GF-D8 (cell line): ENCODE data around the gene RCSD1.
"Not testable (repeated sequence)": the region's sequence is repeated elsewhere in the genome, so short reads cannot be mapped to it uniquely, and the experiment has no call there.

Experiments
- DNase-seq: peaks from one replicate; lab custom pipeline; 2025; lab: John Stamatoyannopoulos, UW

The RCSD1 gene, protein sequence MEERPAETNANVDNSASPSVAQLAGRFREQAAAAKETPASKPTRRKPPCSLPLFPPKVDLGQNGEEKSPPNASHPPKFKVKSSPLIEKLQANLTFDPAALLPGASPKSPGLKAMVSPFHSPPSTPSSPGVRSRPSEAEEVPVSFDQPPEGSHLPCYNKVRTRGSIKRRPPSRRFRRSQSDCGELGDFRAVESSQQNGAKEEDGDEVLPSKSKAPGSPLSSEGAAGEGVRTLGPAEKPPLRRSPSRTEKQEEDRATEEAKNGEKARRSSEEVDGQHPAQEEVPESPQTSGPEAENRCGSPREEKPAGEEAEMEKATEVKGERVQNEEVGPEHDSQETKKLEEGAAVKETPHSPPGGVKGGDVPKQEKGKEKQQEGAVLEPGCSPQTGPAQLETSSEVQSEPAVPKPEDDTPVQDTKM

DNA sequence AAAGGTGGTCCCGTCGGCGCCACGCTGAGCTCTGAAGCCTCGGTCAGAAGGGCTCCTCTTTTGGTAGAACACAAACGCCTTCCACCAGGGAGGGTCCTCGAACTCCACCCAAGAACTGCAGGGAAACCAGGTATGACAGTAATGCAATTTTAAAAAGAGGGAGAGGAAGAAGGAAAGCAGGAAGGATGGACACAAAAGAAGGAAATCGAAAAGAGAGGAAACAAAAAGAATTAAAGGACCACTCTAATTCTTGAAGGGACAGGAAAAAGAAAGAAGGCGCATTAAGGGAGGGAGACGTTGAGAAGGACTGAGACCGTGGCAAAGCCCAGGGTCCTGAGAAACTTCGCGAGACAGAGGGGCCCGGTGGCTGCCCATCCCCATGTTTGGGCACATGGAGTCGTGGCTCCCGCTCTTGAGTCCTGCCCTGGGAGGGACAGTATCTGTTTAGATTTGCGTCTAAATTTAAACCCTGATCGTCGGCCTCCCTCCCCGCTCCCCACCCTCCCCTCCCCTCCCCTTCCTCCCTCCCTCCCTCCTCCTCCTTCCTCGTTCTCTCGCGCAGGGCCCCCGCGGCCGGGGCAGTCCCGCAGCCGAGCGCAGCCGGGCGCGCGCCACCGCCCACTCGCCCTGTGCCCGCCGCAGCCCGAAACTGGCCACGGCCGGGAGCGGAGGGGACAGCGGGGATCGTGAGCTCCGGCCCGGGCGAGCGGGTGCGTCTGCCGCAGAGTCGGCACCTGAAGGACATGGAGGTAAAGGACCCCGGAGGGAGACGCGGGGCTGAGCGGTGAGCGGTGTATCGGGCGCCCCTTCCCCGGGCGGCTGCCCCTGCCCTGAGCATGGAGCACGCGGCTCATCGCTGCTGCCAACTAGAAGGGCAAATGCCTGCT, at the start of gene RCSD1:
Gene RCSD1 (plus strand): TSS at position 552 of the 887 bp plus-strand sequence. CDS start 192 bp downstream, at position 744.
- DNase-seq, result peak; percentile 49

- no peak for DNase-seq
Observed at GRCh38 chr1:167582064-167582463, 48.0 kb upstream of the RCSD1 start.

GRCh38 chr1:167582722-167583121, 47.3 kb upstream of the RCSD1 start:
- DNase-seq, result no peak

- DNase-seq, result no peak
Observed at GRCh38 chr1:167584581-167584980, 45.5 kb upstream of the RCSD1 start.

DNA sequence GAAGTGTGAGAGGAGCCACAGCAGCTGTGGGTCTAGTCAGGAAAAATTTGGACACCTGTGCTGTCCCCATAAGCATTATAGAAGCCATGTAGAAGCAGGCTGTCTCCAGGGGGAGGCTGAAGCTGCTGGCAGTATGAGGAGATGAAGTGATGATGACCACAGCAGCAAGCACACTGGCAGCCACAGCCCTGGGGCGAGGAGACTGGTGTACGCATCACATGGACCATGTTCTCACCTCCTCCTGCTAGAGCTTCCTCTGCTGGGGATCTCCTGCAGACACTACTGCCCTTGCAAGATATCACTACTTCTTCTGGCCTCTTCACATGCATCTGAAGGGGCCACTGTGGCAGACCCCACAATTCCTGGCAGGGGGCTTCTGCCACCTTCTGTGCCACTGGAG, 42.7 kb upstream of the RCSD1 start:
- no peak for DNase-seq

- no peak for DNase-seq
Observed at GRCh38 chr1:167587872-167588271, 42.2 kb upstream of the RCSD1 start.

DNA sequence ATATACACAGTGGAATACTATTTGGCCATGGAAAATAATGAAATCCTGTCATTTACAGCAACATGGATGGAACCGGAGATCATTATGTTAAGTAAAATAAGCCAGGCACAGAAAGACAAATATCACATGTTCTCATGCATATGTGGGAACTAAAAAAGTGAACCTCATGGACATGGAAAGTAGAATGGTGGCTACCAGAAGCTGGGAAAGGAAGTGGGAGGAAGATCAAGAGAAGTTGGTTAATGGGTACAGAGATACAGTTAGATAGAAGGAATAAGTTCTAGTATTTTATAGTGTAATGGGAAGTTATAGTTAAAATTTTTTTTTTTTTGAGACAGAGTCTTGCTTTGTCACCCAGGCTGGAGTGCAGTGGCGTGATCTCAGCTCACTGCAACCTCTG, 41.7 kb upstream of the RCSD1 start:
- no peak for DNase-seq

GRCh38 chr1:167592475-167592874, 37.6 kb upstream of the RCSD1 start:
- DNase-seq, result no peak

GRCh38 chr1:167593860-167594259, 36.2 kb upstream of the RCSD1 start:
- DNase-seq, result no peak

GRCh38 chr1:167594822-167595221, 35.2 kb upstream of the RCSD1 start:
- DNase-seq, result no peak

DNA sequence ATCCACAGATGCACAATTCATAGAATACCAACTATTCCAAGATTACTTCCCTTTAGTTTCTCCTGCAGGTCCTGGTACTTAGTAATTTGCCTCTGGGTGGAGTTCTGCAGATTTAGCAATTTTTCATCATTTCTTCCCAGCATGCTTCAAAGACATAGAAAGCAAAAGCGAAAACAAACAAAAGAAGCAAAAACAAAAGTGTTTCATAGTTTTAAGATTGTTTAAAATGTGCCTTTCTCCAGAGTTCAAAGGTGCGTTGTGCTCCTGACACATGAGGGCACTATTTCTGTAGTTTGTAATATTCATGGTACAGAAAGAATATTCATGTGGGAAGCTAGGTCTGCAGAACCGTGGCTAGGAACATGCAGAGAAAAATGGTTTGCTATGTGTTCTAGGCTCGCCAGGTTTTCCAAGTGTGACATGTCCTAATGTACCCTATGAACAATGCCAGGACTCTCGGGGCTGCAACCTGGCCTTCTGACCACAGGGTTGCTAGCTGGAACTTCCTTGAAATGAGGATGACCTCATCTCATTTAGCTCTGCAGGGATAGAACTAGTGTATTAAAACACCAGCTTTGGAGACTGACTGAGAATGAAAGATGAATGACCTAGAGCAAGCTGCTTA, 30.0 kb upstream of the RCSD1 start:
- DNase-seq, result no peak

DNA sequence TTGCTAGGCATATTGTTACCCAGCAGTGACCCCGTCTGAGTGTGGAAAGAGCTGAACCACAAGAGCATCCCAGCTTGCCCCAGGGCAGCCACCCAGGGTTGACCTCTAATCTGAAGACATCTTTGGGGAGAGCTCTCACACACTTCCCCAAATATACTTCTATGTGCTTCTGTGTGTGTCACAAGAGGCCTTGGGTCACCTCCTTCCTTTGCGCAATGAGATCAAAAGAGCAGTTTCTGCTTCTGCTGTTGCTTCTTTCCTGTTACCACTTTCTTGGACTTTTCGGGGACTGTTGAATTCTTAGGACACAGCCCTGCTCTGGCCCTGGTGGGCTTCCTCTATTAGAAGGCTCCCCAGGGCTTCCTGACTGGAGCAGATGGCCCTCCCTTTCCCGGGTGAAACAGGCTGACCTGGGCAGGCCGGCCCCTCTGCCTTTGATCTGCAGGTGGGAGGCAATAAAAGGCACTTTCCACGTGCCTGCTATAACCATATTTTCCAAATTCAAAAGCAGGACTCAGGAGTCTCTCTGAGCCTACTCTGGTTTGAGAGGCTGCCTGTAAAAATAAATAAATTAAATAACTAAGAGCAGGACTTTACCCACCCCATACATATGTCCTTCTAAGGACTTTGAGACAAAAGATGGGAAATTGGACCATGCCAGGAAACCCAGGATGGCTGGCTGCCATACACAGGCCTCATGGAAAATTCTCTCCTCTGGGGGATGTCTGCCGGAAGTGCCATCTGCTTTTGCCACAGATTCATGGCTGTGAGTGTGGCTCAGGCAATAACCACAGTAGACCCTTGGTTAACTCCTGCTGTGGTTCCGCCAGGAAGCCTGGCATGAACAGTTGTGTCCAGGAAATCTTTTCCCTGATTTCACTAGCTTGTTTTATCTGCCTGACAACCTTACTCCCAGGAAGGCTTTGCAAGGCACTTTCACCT, 28.3 kb upstream of the RCSD1 start:
- peak; percentile 97 for DNase-seq

DNA sequence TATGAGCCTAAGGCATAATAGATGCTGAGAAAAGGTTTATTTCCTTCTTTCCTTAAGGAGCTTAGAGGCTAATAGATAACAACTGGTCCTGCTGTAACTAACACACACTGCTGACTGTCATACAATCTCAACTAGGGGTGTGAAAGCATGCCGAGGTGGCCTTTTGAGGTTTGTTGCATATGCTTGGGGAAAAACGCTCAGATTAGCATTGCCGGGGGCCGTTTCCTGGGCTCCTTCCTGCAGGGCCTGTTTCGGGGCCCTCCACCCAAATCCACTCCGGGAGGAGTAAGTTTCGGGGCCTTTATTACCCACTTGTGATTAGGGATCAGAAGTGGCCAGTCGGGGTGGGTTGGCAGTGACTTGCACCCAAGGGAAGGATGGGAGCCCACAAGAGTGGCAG, 27.2 kb upstream of the RCSD1 start:
- no peak for DNase-seq

DNA sequence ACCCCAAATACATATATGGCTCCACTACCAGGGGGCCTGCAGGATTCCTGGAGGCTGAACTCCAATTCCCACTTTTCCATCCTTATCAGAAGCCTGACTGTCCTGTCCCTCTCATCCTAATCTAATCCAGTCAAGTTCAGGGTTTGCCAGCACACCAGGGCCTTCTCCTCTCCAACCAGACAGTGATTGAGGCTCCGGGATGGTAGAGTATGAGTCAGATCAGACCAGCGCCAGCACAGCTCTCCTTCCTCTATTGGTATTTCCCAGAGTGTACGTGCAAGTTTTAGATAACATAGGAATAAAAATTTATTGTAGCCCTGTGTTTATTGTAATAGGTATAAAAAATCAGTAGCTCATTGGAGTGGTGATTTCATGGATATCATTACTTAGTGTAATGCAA, 24.5 kb upstream of the RCSD1 start:
- DNase-seq, result no peak

- no peak for DNase-seq
Observed at GRCh38 chr1:167611983-167612382, 18.0 kb upstream of the RCSD1 start.

GRCh38 chr1:167612587-167613385, 17.2 kb upstream of the RCSD1 start:
- peak; percentile 27 for DNase-seq

DNA sequence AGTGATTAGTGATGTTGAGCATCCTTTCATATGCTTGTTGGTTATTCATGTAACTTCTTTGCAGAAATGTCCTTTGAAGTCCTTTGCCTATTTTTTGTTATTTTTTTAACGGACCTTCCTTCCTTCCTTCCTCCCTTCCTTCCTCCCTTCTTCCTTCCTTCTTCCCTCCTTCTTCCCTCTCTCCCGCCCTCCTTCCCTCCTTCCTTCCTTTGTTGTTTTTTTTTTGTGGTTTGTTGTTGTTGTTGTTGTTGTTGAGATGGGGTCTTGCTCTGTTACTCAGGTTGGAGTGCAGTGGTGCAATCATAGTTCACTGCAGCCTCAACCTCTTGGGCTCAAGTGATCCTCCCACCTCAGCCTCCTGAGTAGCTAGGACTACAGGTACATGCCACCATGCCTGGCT, 16.0 kb upstream of the RCSD1 start:
- DNase-seq, result not testable (repeated sequence)

DNA sequence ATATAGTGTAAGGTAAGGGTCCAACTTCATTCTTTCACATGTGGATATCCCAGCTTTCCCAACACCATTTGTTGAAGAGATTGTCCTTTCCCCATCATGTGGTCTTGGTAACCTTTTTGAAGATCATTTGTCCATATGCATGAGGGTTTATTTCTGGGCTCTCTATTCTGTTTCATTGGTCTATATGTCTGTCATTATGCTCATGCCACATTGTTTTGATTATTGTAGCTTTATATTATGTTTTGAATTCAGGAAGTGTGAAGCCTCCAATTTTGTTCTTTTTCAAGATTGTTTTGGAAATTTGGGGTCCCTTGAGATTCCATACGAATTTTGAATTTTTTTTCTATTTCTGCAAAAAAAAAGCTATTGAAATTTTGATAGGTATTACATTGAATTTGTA, 15.2 kb upstream of the RCSD1 start:
- no peak for DNase-seq

DNA sequence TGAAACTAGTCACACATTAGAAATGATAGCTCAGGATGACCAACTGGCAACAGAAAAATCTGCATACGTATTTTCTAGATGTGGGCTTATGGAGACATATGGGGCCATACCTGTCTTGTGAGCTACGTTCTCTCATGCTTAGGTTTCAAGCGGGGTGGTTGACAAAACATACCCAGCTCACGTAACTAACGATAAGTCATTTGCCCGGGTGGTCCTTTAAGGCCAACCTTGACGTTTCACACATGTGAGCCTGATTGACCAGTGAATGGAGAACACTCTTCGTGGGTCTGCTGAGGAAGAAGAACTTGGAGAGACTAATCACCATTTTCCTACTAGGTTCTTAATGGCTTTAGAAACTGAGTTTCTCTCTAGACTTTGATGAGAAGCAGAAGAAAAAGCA, 13.5 kb upstream of the RCSD1 start:
- no peak for DNase-seq
